Stimulated activated CD8-positive, alpha-beta memory T cell treated with anti-CD3 and anti-CD28 coated beads, Interleukin-4, amount 100 ng/mL, for 1 hour (primary cell): ENCODE measurements around the gene SPOCD1.

ENCODE experiments used
- DNase-seq, 2 donors: peaks; one replicate each; pipeline ENCODE4 v3.0.0-alpha.2; 2020; ENCODE audit warnings: low read depth in 2 of 2, low spot score in 1 of 2

The SPOCD1 gene

DNA sequence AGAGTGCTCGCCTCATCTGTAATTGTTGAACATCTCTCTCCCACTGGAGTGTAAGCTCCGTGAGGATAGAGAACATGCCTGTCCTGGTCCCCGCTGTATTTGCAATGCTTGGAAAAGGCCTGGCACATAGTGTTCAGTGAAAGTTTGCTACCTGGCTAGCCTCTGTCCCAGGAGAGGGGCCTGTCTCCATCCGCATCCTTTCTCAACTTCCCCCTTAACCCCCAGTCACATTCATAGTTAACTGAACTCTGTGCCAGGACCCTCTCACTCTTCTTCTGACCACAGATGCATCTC lies 15.2 kb downstream of the SPOCD1 start:
- no peak for DNase-seq

DNA sequence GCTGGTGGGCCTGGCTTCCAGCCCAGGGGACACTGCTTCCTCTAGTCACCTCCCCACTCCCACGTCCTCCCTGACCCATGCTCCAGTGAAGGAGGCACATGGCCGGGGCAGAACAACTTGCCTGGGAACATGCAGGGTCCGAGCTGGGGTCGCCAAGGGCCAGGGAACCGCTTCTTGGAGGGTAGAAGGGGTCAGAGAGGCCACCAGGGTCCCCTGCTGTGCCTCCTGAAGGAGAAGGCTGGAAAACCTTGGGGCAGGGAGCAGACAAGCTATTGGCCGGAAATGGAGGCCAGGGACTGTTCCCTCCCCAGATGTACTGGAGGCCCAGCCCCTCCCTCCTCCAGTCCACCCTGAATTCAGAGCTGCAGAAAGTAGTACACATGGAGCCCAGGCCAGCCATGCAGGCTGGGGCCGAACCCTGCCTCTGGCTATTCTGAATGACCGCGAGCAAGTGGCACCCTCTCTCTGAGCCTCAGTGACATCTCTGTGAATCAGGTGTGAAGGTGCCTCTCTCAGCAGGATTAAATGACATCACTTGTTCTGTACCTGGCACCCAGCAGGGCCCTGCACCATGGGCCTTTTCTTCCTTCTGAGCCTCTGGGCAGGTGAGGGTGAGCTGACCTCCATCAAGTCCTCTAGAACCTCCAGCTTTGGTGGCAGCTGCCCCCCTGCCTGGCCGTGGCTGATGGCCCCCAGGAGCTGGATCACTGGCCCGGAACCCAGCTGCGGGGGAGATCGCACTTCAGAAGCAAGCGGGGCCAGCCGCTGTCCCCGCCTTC lies 15.7 kb downstream of the SPOCD1 start:
- no peak for DNase-seq

DNA sequence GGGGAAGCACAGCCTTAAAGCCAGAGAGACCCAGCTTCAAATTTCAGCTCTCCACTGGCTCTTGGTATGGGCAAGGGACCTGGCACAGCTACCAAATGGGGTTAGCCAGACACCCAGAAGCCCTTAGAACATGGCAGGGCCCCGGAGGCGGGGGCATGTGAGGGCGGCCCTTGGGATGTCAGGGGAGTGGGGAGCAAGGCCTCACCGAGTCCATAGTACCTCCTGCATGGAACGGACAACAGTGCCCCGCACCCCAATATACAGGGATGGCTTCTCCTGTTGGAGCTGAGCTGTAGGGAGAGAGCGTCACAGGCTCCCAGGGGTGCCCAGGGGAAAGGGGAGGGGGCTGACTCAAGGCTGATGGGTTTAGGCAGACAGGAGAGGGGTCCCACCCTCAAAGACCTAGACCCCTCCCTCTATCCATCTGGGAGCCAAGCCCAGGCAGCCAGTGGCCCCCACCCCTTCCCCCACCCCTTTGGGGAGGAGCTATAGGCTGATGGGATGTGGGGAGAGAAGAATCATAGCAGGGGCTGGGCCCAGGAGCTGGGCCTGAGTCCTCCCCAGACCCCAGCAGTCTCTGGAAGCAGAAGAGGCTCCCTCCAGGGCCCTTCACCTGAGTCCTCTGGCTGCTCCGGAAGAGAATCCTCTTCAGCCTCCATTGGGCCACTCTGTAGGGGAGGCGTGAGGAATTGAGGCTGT lies 16.5 kb downstream of the SPOCD1 start:
- DNase-seq: no peak

DNA sequence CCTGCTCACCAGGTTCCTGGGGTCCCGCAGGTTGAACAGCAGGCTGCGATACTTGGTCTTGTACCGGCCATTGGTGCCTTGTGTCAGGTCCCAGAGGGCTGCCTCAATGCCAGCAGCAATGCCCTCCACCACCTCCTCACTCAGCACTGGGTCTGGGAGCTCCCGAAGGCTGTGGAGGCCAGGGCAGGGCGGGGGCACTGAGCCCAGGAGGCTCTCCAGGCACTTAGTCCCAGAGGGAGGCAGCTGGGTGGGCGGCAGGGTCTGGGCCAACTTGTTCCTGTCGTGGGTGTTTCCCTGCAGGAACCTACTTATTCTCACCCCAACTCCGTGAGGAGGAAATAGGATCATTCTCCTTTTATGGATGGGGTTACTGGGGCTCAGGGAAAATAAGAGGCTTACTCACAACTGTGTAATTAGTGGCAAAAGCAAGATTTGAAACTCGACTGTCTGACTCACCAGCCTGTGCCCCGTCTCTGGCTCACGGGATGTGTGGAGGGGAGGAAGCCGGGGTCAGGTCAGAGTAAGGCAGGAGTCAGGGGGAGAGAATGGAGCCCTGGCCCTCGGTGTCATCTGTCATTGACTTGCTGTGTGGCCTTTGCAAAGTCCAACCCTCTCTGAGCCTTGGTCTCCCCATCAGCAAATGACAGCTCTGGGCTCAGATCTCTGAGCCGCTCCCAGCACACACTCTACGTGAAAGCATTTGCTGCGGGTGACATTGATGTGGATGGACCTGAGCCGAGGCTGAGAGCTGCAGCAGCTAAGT lies 17.2 kb downstream of the SPOCD1 start:
- no peak for DNase-seq

DNA sequence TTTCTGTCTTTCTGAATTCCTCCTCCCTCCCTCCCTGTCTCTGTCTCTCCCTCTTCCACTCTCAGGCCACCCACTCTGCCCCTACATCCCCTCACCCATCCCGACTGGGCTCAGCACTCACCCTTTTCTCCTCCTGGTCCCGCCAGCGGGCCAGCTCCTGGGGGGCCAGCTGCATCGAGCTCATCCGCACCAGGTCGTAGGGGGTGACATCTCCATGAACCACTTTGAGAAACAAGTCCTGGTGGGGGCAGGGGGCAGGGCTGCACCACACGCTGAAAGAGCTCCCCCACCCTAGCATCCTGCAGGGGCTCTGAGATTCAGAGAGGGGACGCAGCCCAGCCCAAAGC lies 17.8 kb downstream of the SPOCD1 start:
- DNase-seq: no peak

DNA sequence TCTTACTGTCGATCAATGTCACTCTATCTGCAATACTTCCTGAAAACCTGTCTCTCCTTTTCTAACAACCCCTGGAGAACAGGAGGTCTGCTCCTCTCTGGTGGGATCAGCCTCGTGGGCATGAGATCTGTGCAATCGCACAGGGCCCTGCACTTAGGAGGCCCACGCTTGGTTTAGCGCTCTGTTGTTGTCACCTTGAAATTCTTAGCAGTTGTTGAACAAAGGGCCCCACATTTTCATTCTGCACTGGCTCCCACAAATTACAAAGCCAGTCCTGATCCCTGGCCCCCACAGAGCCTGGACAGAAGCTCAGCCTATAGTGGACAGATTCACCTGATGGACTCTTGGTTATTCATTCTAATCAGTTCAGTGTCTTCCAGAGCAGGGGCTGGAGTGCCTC lies 18.6 kb downstream of the SPOCD1 start:
- no peak for DNase-seq

DNA sequence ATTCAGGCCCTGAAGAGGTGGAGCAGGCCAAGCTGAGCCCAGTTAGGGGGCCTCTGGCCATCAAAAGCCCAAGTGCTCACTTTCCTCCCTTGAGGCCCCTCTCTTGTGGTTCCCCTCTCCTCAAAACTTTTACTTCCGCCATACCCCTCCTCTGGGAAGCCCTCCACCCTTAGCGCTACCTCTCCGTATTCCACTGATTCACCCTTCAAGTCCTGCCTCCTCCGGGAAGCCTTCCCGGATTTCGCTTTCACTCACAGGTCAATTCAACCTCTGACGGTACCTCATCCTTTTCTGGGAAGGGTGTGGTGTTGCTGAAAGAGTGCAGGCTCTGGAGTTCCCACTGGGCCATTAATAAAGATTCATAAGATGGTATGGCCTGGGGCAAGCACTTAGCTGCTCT lies 19.1 kb downstream of the SPOCD1 start:
- DNase-seq: no peak

DNA sequence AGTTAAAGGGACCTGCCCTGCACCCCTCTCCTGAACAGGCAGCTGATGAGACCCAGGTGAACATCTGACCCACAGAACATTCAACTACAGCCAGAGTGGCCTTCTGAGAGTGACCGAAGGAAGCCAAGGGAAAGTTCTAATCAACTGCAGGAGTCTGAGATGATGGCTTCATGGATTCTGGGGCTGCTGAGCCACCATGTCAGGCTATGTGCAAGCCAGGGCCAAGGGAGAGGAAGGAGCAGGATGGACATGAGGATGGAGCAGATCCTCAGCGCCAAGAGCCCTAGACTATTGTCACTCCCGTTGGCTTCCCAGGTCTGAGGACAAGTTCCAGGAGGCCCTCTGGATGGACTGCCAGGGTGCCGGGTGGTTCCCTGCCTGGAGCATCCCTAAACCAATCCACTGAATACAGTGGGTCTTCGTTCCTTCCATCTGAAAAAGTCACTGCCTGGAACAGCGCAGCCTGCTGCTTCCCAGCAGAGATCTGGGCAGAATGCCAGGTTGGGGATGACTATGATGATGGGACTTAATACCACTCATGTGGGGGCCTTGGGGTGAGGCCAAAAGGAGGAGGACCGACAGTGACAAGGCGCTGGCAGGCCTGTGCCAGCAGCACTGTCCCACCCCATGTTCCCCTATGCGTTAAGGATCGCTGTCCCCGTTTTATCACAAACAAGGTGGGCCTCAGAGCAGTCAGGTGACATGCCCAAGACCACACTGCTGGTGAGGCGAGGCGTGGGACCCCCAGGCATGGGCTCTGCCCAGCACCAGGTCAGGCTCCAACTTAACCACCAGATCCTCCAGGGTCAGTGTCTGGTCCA lies 19.8 kb downstream of the SPOCD1 start:
- DNase-seq: no peak

DNA sequence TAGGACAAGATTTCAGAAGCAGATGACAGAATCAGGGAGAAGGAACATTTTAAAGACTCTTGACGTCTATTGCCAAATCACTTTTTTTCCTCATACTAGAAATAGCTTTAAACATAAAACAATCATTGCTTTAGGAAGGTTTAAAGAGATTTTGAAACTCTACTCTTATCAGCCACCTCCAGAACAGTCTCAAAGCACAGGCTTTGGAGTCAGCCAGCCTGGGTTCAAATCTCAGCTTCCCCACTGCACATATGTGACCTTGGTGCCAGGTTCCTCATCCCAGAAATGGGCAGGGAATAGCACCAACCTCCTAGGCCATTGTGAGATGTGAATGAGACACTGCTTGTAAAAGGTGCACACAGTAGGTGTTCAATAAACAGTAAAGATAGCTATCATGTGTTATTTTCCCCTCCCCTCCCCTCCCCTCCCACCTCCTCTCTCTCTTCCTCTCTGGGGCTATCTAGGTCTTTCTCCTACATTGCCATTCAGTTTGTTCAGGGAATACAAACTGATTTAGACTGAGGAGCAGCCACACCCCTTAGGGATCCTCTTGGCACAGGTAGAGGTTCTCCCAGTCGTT lies 20.6 kb downstream of the SPOCD1 start:
- DNase-seq: no peak

DNA sequence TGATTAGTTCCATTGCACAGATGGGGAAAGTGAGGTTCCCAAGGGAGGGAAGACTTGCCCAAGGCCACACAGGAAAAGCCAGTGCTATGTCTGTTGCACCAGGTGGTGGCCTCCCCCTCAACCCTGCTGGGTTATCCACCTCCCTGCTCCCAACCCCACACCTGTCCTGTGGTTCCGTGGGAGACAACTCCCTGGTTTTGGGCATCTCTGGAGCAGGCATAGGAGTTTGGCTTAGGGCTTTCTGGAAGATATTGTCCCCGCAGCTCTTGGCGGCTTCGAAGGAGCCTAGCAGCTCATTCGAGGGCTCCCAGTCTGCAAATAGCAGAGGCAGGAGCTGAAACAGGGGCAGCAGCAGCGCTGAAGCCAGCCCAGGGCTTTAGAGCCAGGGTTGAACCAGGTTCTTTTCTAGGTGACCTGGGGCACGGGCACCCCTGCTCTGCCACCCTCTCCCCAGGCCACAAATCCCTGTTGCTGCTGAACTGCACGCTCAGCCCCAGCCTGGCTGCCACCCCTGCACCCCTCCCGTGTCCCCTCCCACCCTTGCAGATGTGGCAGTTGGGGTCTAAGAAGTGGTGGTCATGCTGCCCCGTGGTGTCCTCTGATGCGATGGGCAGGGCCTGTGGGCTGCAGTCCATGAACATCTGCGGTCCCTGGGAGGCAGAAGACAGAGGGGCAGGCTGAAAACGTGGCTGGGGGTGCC lies 22.1 kb downstream of the SPOCD1 start:
- DNase-seq: no peak

DNA sequence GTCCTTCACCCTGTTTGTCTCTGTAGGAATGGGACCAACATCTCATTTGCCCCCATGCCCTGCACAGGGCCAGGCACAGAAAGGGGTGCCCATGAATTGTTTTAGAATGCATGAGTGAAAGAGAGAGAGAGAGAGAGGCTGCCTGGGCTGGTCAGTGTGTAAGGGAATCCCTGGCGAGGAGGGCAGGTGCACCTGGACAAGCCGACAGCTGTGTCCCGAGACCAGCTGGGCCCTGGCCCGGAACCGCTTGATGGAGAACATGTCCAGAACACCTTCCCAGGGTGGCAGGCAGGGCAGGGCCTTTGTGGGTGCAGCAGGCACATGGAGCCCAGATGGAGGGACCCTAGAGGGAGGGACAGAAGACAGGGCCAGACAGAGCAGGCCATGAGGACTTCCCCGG lies 22.7 kb downstream of the SPOCD1 start:
- DNase-seq: no peak

DNA sequence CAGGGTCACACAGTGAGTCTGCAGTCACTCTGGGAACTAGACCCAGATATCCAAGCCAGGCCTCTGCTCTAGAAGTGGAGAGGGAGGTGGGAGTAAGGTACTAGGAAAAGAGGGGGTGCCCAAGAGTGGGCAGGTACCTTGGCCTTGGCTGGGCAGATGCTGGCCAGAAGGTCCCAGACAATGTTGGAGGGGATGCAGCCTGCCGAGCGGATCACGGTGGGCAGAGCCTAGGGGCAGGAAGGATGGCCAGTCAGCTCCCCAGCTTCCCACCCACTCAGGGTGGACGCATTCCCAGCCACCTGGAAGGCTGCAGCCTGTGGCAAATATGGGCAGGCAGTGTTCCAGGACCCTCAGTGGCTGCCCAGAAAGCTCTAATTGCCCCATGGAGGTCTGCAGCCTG lies 23.3 kb downstream of the SPOCD1 start:
- no peak for DNase-seq

DNA sequence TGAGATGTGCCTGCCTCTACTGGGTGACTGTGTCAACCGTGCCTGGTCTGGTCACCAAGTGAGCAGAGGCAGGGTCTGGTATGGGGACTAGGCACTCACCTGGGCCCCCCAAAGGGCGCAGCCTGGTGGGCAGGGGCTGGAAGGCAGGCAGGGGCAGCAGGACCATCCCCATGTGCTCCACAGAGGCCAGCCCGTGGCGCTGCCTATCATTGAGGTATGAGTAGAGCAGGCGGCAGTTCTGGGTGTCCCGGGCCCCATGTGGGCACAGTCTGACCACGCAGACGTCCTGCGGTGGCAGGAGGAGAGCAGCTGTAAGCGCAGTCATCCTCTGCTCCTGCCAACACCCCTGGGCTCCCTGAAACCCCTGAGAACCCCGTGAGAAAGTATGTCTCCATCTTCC lies 23.7 kb downstream of the SPOCD1 start:
- DNase-seq: no peak

DNA sequence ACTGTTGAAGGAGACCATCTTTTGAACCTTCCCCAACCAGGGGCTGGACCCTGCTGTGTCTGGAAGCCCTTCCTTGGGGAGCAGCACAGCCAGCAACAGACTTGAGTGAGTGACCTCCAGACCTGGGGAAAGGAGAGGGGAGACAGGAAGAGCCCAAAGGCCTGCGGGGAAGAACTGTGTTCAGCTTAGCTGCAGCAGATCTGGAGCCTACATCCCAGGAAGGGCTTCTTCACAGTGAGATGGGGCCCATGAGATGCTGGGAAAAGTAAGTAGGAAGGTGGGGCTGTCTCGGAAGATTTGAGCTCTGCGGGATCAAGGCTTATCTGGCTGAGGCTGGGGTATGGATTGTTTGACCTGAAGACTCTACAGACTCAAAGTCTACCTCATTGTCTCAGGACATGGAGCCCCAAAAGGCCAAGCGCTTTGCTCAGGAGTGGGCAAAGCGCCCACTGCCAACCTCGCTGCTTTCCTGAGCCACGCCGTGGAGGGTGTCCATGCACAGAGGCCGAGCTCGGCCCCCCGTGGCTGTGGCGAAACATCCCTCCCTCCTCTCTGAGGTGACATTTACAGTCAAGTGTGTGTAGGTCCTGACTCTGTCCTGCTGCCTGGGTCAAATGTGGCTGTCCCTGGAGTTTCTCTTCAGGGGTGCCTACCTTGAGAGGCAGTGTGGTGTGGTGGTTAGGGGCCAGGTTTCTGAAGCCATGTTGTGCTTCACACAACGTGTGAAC lies 24.5 kb downstream of the SPOCD1 start:
- no peak for DNase-seq

DNA sequence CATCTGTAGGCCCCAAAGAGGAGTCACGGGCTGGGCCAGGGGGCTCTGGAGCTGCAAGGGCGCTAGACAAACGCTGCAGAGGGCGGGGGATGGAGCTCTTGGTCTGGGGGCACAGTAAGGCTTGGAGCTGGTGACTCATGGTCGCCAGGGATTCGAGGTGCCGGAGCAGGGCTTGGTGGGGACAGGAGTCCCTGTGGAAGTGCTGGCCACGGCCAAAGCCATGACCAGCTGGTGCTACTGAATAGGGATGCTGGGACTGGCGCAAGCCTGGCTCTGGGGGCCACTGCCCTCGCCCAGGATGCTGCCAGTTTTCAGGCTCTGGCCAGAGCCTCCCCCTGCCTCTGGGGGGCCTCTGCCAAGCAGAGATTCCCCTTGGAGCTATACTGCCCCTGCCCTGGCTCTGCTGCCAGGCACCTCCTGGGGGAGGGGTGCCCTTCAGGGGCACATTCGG lies 25.2 kb downstream of the SPOCD1 start:
- DNase-seq: no peak

DNA sequence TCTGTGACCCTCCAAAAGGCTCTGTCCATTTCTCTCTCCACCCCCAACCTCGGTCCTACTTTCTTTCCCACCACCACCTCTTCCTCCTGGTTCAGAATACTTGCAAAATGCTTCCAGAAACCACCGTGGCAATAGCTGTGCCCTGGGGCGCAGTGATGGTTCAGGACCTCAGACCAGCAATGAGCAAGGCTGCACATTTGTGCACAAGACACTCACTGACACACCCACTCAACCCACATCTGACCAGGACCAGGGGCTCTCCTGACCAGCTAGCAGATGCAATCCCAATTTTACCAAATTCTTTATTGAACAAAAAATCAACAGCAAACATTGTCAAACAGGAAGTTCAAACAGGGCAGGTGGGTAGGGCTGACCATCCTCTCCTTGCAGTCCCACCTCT lies 25.7 kb downstream of the SPOCD1 start:
- DNase-seq: no peak

DNA sequence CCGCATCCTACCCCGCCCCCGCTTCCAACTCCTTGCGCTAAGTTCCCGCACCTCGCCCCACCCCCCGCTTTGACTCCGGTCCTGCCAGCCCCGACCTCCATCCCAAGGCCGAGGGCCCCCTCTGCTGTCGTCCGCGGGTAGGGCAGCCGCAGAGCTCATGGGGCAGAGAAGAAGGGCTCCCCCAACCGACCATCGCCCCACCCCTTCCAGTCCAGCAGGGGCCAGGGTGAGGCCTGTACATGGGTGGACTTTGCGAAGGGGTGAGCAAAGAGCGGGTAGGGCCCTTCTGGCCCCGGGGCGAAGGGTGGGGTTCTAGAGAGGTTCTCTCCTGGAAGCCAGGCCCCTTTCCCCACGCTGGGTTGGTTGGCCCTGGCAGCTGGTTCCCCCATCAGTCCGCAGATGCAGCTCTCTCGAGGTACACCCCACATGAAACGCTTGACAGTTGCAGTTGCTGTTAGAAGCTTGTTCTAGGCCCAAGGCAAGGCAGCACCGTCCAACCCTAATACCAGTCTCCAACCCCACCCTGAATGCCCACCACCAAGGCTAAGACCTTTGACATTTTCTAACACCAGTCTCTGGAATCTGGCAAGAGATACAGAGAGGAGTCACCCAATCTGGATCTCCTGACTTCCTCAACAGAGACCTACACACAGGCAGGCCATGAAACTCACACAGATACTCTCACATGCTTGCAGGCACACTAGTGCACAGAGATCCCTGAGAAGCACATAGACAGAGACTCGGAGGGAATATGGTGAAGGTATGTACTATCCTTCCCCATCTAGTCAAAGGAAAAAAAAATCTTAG lies 26.4 kb downstream of the SPOCD1 start:
- peak; percentile 92 to 96 for DNase-seq

DNA sequence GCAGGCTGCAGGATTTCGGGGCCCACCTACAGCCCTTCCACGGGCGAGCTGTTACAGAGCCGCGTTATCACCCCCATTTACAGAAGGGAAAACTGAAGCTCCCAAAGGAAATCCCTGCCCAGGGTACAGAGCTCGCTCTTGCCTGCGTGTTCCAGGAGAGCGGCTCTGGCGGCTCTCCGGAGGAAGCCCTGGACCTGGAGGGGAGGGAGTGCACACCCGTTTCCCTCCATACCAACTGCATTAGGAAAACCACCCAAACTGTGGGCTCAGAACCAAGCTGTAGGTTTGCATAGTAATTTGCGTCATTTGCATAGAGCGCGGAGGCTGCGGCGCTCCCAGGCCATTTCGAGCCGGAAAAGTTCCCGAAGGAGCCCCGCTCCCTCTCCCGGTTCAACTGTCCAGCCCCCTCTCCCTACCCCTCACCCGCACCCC lies 27.0 kb downstream of the SPOCD1 start:
- no peak for DNase-seq
